ENCODE measurements around the gene SPRED1.

SPRED1 gene

GRCh38 chr15:38252481-38253350, at the start of gene SPRED1:
SPRED1 (plus strand) TSS chr15:38252836; CDS start chr15:38253186, 350 bp downstream.
- peak within 1 kb of the TSS; percentile 90 for H3K4me3 ChIP-seq (ENCODE audit: low read depth, low read length)
- in situ Hi-C loops (cut with HindIII; ENCODE audit: low pct_ligation_motif_present, low sequenced_read_pairs) = no loop called here
- peak within 1 kb of the TSS; percentile 86 for H3K27ac ChIP-seq
- H3K36me3 ChIP-seq (replicated peaks) = no peaks in the 10 kb centered on the region
- peak; percentile 35 for DNase-seq
- no peaks in the 10 kb centered on the region for H3K27me3 ChIP-seq (replicated peaks)
- no peak for TF ChIP-seq CTCF (IDR thresholded peaks at IDR 0.05; ENCODE audit: low read depth, low read length, missing control alignments)

- in situ Hi-C loops (cut with HindIII; ENCODE audit: low pct_ligation_motif_present, low sequenced_read_pairs) = no loop called here
- H3K27ac ChIP-seq = no peak overlapping the region
- H3K36me3 ChIP-seq (replicated peaks) = no peaks in the 10 kb centered on the region
- no peaks in the 10 kb centered on the region for H3K27me3 ChIP-seq (replicated peaks)
- H3K4me3 ChIP-seq (ENCODE audit: low read depth, low read length) = no peak overlapping the region
- TF ChIP-seq CTCF (IDR thresholded peaks at IDR 0.05; ENCODE audit: low read depth, low read length, missing control alignments) = no peak
- no peak for DNase-seq
These were observed 46.9 kb upstream of the SPRED1 start for GRCh38 chr15:38205526-38206272.

DNA sequence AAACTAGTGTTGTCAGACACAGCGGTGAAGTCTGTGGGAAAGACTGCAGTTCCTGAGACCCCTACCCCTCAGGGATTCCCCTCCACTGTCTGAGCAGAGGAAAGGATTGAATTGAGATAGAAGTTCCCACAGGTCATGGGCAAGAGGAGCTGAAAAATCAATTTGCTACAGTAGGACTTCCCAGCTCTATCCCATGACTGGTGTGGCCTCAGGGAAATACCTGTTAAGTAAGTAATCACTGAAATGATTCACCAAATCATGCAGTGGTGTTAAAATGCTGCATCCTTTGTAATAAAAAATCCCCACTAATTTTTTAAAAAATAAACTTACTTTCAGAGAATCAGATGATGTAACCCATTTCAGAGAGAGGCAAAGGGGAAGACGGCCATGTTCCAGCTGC, 45.0 kb upstream of the SPRED1 start:
- in situ Hi-C loops (cut with HindIII; ENCODE audit: low pct_ligation_motif_present, low sequenced_read_pairs) = no loop called here
- no peak overlapping the region for H3K27ac ChIP-seq
- TF ChIP-seq CTCF (IDR thresholded peaks at IDR 0.05; ENCODE audit: low read depth, low read length, missing control alignments) = no peak
- no peak overlapping the region for H3K4me3 ChIP-seq (ENCODE audit: low read depth, low read length)
- no peaks in the 10 kb centered on the region for H3K27me3 ChIP-seq (replicated peaks)
- no peak for DNase-seq
- no peaks in the 10 kb centered on the region for H3K36me3 ChIP-seq (replicated peaks)

- no peak for DNase-seq
- no peak for TF ChIP-seq CTCF (IDR thresholded peaks at IDR 0.05; ENCODE audit: low read depth, low read length, missing control alignments)
- Histone ChIP-seq H3K27ac (no peak overlapping the region), H3K27me3 (replicated peaks) (no peaks in the 10 kb centered on the region), H3K36me3 (replicated peaks) (no peaks in the 10 kb centered on the region), H3K4me3 (ENCODE audit: low read depth, low read length) (no peak overlapping the region)
- in situ Hi-C loops (cut with HindIII; ENCODE audit: low pct_ligation_motif_present, low sequenced_read_pairs) = no loop called here
These were observed 44.4 kb upstream of the SPRED1 start for GRCh38 chr15:38208206-38208605.

GRCh38 chr15:38208779-38209178, 43.9 kb upstream of the SPRED1 start:
- DNase-seq = no peak
- Histone ChIP-seq H3K27me3 (replicated peaks) (no peaks in the 10 kb centered on the region), H3K36me3 (replicated peaks) (no peaks in the 10 kb centered on the region), H3K4me3 (ENCODE audit: low read depth, low read length) (no peak overlapping the region), H3K27ac (no peak overlapping the region)
- TF ChIP-seq CTCF (IDR thresholded peaks at IDR 0.05; ENCODE audit: low read depth, low read length, missing control alignments) = no peak
- in situ Hi-C loops (cut with HindIII; ENCODE audit: low pct_ligation_motif_present, low sequenced_read_pairs) = no loop called here
